Measurements from ENCODE around the gene PLD3. TPM values are rescaled to one million over a fixed set of nuclear protein-coding genes. Genes with fewer than 3 reads are reported as not detected.
A peak's percentile ranks its signal among the peaks of the same experiment; 100 is the strongest.

Gene PLD3
- total RNA-seq, 2 experiments from 2014 or later: 54.4 to 56.7 TPM

GRCh38 chr19:40304306-40304705, 44.2 kb upstream of the PLD3 start:
- no peak overlapping the region for H3K27ac Mint-ChIP-seq
- H3K9me3 Mint-ChIP-seq: no peaks in the 10 kb centered on the region
- CTCF ChIA-PET: interaction anchor here (1.0 to 4.0 kb wide), 13 partner anchors 10 to 294 kb away, joined by 3 to 28 read pairs (median 6); no protein-coding TSS in a partner anchor
- intact Hi-C loops (cut with micrococcal nuclease): loop anchor here (10.0 kb wide), 1 partner anchor 220 kb away; no protein-coding TSS in a partner anchor
- peaks cover 2% of the 10 kb centered on the region for H3K4me1 Mint-ChIP-seq (ENCODE audit: low read depth)
- ATAC-seq (no peak), DNase-seq (no peak)
- no peak for TF ChIP-seq CTCF (IDR thresholded peaks at IDR 0.05)
- POLR2A ChIA-PET: no interaction called here
- no peaks in the 10 kb centered on the region for H3K36me3 Mint-ChIP-seq (ENCODE audit: low read depth)
- H3K27me3 Mint-ChIP-seq: no peaks in the 10 kb centered on the region
- no peak overlapping the region for H3K4me3 Mint-ChIP-seq

GRCh38 chr19:40305403-40305802, 43.1 kb upstream of the PLD3 start:
- Mint-ChIP-seq H3K4me3 (no peak overlapping the region), H3K27me3 (no peaks in the 10 kb centered on the region), H3K9me3 (no peaks in the 10 kb centered on the region), H3K4me1 (ENCODE audit: low read depth) (peaks cover 2% of the 10 kb centered on the region), H3K36me3 (ENCODE audit: low read depth) (no peaks in the 10 kb centered on the region), H3K27ac (no peak overlapping the region)
- peak; percentile 82 for TF ChIP-seq CTCF (IDR thresholded peaks at IDR 0.05)
- ChIA-PET POLR2A (interaction anchor here (0.6 to 0.9 kb wide), 3 partner anchors 14 to 161 kb away, joined by 3 read pairs; partner anchors contain the start of gene SPTBN4), CTCF (interaction anchor here (0.6 to 4.0 kb wide), 51 partner anchors 9 to 1549 kb away, joined by 3 to 28 read pairs (median 4); partner anchors contain the start of genes AKT2, BLVRB, PRX and SERTAD1)
- ATAC-seq (peak; percentile 68), DNase-seq (peak; percentile 82)
- intact Hi-C loops (cut with micrococcal nuclease): loop anchor here (10.0 kb wide), 1 partner anchor 219 kb away; no protein-coding TSS in a partner anchor

DNA sequence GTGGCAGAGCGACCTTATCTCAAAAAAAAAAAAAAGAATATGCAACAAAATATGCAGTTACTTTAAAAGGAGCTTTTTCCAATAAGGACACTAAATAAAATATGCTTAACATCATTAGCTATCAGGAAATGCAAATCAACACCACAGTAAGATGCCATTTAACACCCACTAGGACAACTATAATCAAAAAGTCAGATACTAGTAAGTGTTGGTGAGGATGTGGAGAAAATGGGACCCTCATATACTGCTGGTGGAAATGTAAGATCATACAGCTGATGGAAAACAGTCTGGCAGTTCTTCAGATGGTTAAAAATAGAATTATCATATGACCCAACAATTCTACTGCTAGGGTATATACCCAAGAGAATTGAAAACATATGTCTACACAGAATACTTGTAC, 38.8 kb upstream of the PLD3 start:
- ChIA-PET POLR2A (no interaction called here), CTCF (interaction anchor here (0.9 to 1.1 kb wide), 2 partner anchors 156 to 325 kb away, joined by 4 read pairs; partner anchors contain the start of gene BLVRB)
- no peak for DNase-seq
- Mint-ChIP-seq H3K27ac (no peak overlapping the region), H3K36me3 (ENCODE audit: low read depth) (no peaks in the 10 kb centered on the region), H3K27me3 (no peaks in the 10 kb centered on the region), H3K9me3 (no peaks in the 10 kb centered on the region), H3K4me3 (no peak overlapping the region), H3K4me1 (ENCODE audit: low read depth) (peaks cover 5% of the 10 kb centered on the region)
- intact Hi-C loops (cut with micrococcal nuclease): loop anchor here (10.0 kb wide), 1 partner anchor 215 kb away; no protein-coding TSS in a partner anchor
- no peak for ATAC-seq
- no peak for TF ChIP-seq CTCF (IDR thresholded peaks at IDR 0.05)

DNA sequence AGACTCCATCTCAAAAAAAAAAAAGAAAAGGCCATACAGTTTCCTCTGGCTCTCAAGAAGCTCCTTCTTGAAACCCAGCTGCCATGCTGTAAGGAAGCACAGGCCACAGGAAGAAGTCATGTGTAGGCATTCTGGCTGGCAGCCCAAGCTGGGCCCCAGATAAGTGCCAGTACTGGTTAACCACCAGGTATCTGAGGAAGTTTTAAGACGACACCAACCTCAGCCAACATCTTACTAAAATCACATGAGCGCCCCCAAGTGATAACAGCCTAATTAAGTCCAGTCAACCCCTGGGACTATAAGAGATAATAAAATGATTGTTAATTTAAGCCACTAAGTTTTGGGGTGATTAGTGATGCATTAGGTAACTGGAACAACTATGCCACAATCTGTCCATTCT, 36.0 kb upstream of the PLD3 start:
- no peak for ATAC-seq
- H3K27me3 Mint-ChIP-seq: no peaks in the 10 kb centered on the region
- intact Hi-C loops (cut with micrococcal nuclease): no loop called here
- CTCF ChIA-PET: no interaction called here
- H3K36me3 Mint-ChIP-seq (ENCODE audit: low read depth): peaks cover 4% of the 10 kb centered on the region
- H3K4me1 Mint-ChIP-seq (ENCODE audit: low read depth): peaks cover 3% of the 10 kb centered on the region
- POLR2A ChIA-PET: no interaction called here
- no peaks in the 10 kb centered on the region for H3K9me3 Mint-ChIP-seq
- peak; percentile 4 for DNase-seq
- H3K4me3 Mint-ChIP-seq: no peak overlapping the region
- no peak for TF ChIP-seq CTCF (IDR thresholded peaks at IDR 0.05)
- H3K27ac Mint-ChIP-seq: no peak overlapping the region

DNA sequence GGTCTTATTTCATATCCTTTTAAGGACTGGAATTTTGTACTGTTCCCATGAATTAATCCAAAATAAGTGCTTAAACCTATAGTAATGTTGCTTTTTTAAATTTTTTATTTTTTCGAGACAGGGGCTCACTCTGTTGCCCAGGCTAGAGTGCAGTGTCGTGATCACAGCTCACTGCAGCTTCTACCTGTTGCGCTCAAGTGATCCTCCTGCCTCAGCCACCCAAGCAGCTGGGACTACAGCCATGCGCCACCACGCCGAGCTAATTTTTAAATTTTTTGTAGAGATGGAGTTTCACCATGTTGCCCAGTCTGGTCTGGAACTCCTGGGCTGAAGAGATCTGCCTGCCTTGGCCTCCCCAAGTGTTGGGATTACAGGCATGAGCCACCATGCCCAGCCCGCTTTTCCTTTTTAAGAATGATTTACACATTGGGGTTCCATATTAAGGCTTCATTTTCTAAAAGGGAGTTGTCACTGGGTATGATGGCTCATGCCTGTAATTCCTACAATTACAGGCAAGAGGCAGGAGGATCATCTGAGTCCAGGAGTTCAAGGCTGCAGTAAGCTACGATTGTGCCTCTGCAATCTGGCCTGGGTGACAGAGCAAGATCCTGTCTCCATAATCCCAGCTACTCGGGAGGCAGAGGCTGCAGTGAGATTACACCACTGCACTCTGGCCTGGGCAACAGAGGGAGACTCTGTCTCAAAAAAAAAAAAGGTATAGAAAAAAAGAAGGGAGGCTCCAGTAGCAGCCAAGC, 35.1 kb upstream of the PLD3 start:
- ChIA-PET CTCF (interaction anchor here (0.6 to 2.0 kb wide), 2 partner anchors 8 to 156 kb away, joined by 3 to 8 read pairs; no protein-coding TSS in a partner anchor), POLR2A (interaction anchor here (1.2 kb wide), 1 partner anchor 107 kb away, joined by 3 read pairs; no protein-coding TSS in a partner anchor)
- H3K27ac Mint-ChIP-seq: no peak overlapping the region
- intact Hi-C loops (cut with micrococcal nuclease): no loop called here
- H3K9me3 Mint-ChIP-seq: no peaks in the 10 kb centered on the region
- peaks cover 4% of the 10 kb centered on the region for H3K36me3 Mint-ChIP-seq (ENCODE audit: low read depth)
- TF ChIP-seq CTCF (IDR thresholded peaks at IDR 0.05): no peak
- H3K4me1 Mint-ChIP-seq (ENCODE audit: low read depth): peaks cover 3% of the 10 kb centered on the region
- ATAC-seq (no peak), DNase-seq (no peak)
- no peak overlapping the region for H3K4me3 Mint-ChIP-seq
- H3K27me3 Mint-ChIP-seq: no peaks in the 10 kb centered on the region
